MM.1S (cell line): ENCODE measurements around the gene ETV4.

Experiments
- DNase-seq: peaks from one replicate; pipeline ENCODE4 v3.0.0-alpha.2; 2015
- H2AFZ ChIP-seq: fragments of 300-600 bp; sonication (generic); 2 replicates; pipeline ENCODE4 v1.6.0; 2016; ENCODE audit warnings: antibody characterized with exemption, low read length
- H3F3A ChIP-seq: fragments of 300-600 bp; sonication (generic); 2 replicates; pipeline ENCODE4 v1.6.1; 2016; ENCODE audit warnings: mild to moderate bottlenecking, antibody characterized with exemption, low read length, moderate library complexity, mixed read lengths; ENCODE audit not compliant: insufficient read depth
- H3K27ac ChIP-seq: fragments of 300-600 bp; sonication (generic); 2 replicates; pipeline ENCODE4 v1.5.1; 2016; ENCODE audit warnings: mild to moderate bottlenecking, low read length
- H3K27me3 ChIP-seq: fragments of 300-600 bp; sonication (generic); replicated peaks from 2 replicates; pipeline ENCODE4 v1.6.0; 2016; ENCODE audit warnings: low read length; ENCODE audit not compliant: insufficient read depth
- H3K36me3 ChIP-seq: fragments of 300-600 bp; sonication (generic); replicated peaks from 2 replicates; pipeline ENCODE4 v1.6.1; 2016; ENCODE audit warnings: mild to moderate bottlenecking, low read length, mixed read lengths; ENCODE audit not compliant: insufficient read depth
- H3K4me1 ChIP-seq: fragments of 300-600 bp; sonication (generic); 2 replicates; pipeline ENCODE4 v1.6.1; 2016; ENCODE audit warnings: low read length, mixed read lengths
- H3K4me2 ChIP-seq: fragments of 300-600 bp; sonication (generic); 2 replicates; pipeline ENCODE4 v1.6.0; 2016; ENCODE audit warnings: low read depth, low read length
- H3K4me3 ChIP-seq: fragments of 300-600 bp; sonication (generic); 2 replicates; pipeline ENCODE4 v1.5.1; 2016; ENCODE audit warnings: low read length, mixed read lengths
- H3K79me2 ChIP-seq: fragments of 300-600 bp; sonication (generic); 2 replicates; pipeline ENCODE4 v1.6.1; 2016; ENCODE audit warnings: mixed run types, low read length, mixed read lengths
- H3K9ac ChIP-seq: fragments of 300-600 bp; sonication (generic); 2 replicates; pipeline ENCODE4 v1.6.1; 2016; ENCODE audit warnings: low read length, mixed read lengths
- H3K9me2 ChIP-seq: fragments of 300-600 bp; sonication (generic); replicated peaks from 2 replicates; pipeline ENCODE4 v1.6.1; 2016; ENCODE audit warnings: mild to moderate bottlenecking, low read length, mixed read lengths; ENCODE audit not compliant: insufficient read depth
- H3K9me3 ChIP-seq: fragments of 300-600 bp; sonication (generic); replicated peaks from 2 replicates; pipeline ENCODE4 v1.6.1; 2016; ENCODE audit warnings: mild to moderate bottlenecking, low read length, mixed read lengths; ENCODE audit not compliant: insufficient read depth
- H4K20me1 ChIP-seq: fragments of 300-600 bp; sonication (generic); 2 replicates; pipeline ENCODE4 v1.6.1; 2016; ENCODE audit warnings: mild to moderate bottlenecking, low read length, moderate library complexity, mixed read lengths; ENCODE audit not compliant: insufficient read depth
- CTCF ChIP-seq: fragments of 300-600 bp; sonication (generic); IDR thresholded peaks from 2 replicates; pipeline ENCODE4 v1.5.1; 2016; ENCODE audit warnings: antibody characterized with exemption, low read length, mixed read lengths
- EZH2 ChIP-seq: fragments of 300-600 bp; sonication (generic); optimal IDR thresholded peaks from 2 replicates; pipeline ENCODE3; 2017; ENCODE audit warnings: low read depth, mild to moderate bottlenecking, antibody characterized with exemption, low read length, mixed read lengths
- EZH2phosphoT487 ChIP-seq: fragments of 300-600 bp; sonication (generic); IDR thresholded peaks from 2 replicates; pipeline ENCODE4 v1.6.1; 2018; ENCODE audit warnings: antibody characterized with exemption, low read length

Gene ETV4

GRCh38 chr17:43545383-43545632, 832 bp downstream of the ETV4 start:
- Histone ChIP-seq H3K27me3 (peaks cover 65% of the 10 kb centered on the region), H3K9me3 (no peaks in the 10 kb centered on the region), H3K4me1 (no peaks in the 10 kb centered on the region), H3K79me2 (no peaks in the 10 kb centered on the region), H3K9ac (no peak overlapping the region), H3K4me2 (peak overlapping the region; percentile 97), H3K27ac (no peak overlapping the region), H3K9me2 (no peaks in the 10 kb centered on the region), H3K36me3 (no peaks in the 10 kb centered on the region), H2AFZ (peak overlapping the region; percentile 69; the same call in 1 of the 2 replicates), H3F3A (no peaks in the 10 kb centered on the region), H3K4me3 (peak overlapping the region; percentile 71), H4K20me1 (no peaks in the 10 kb centered on the region)
- no peak for DNase-seq
- TF ChIP-seq CTCF: no peak
- no peak for TF ChIP-seq EZH2
- no peak for TF ChIP-seq EZH2phosphoT487

- Histone ChIP-seq H3K4me2 (no peak overlapping the region), H3K79me2 (no peaks in the 10 kb centered on the region)
Observed at GRCh38 chr17:43543771-43544575, 2.2 kb downstream of the ETV4 start.

GRCh38 chr17:43543300-43543699, 2.8 kb downstream of the ETV4 start:
- Histone ChIP-seq H3K79me2 (no peaks in the 10 kb centered on the region), H3K9ac (no peak overlapping the region), H3K9me2 (no peaks in the 10 kb centered on the region), H3K4me1 (no peaks in the 10 kb centered on the region), H4K20me1 (no peaks in the 10 kb centered on the region), H3K9me3 (no peaks in the 10 kb centered on the region), H3K4me3 (no peak overlapping the region), H3K36me3 (no peaks in the 10 kb centered on the region), H3K4me2 (no peak overlapping the region), H2AFZ (no peak overlapping the region), H3F3A (no peaks in the 10 kb centered on the region), H3K27ac (no peak overlapping the region), H3K27me3 (peaks cover 47% of the 10 kb centered on the region)
- no peak for DNase-seq
- no peak for TF ChIP-seq CTCF
- no peak for TF ChIP-seq EZH2phosphoT487
- no peak for TF ChIP-seq EZH2

More at GRCh38 chr17:43543771-43544575, 2.2 kb downstream of the ETV4 start:
- no peaks in the 10 kb centered on the region for H3F3A ChIP-seq
- peaks cover 52% of the 10 kb centered on the region for H3K27me3 ChIP-seq
- H3K9me3 ChIP-seq: no peaks in the 10 kb centered on the region
- no peak overlapping the region for H3K27ac ChIP-seq
- no peak for TF ChIP-seq EZH2
- H2AFZ ChIP-seq: no peak overlapping the region
- no peaks in the 10 kb centered on the region for H3K9me2 ChIP-seq
- no peaks in the 10 kb centered on the region for H4K20me1 ChIP-seq
- DNase-seq: no peak
- no peaks in the 10 kb centered on the region for H3K4me1 ChIP-seq
- H3K9ac ChIP-seq: no peak overlapping the region
- no peak overlapping the region for H3K4me3 ChIP-seq
- H3K36me3 ChIP-seq: no peaks in the 10 kb centered on the region

- H3K79me2 ChIP-seq: no peaks in the 10 kb centered on the region
- no peak overlapping the region for H3K9ac ChIP-seq
- no peaks in the 10 kb centered on the region for H4K20me1 ChIP-seq
- H3K27ac ChIP-seq: no peak overlapping the region
- no peaks in the 10 kb centered on the region for H3K9me2 ChIP-seq
- no peak for DNase-seq
- H3K4me3 ChIP-seq: no peak overlapping the region
- H3K36me3 ChIP-seq: no peaks in the 10 kb centered on the region
- H2AFZ ChIP-seq: no peak overlapping the region
- H3K9me3 ChIP-seq: no peaks in the 10 kb centered on the region
- TF ChIP-seq CTCF (no peak), EZH2 (no peak), EZH2phosphoT487 (no peak)
- peaks cover 43% of the 10 kb centered on the region for H3K27me3 ChIP-seq
- no peaks in the 10 kb centered on the region for H3K4me1 ChIP-seq
- no peak overlapping the region for H3K4me2 ChIP-seq
- no peaks in the 10 kb centered on the region for H3F3A ChIP-seq
Observed at GRCh38 chr17:43542859-43543258, 3.3 kb downstream of the ETV4 start.
